Measurements from ENCODE around the gene AGTRAP.
A peak's percentile ranks its signal among the peaks of the same experiment; 100 is the strongest.

AGTRAP gene

DNA sequence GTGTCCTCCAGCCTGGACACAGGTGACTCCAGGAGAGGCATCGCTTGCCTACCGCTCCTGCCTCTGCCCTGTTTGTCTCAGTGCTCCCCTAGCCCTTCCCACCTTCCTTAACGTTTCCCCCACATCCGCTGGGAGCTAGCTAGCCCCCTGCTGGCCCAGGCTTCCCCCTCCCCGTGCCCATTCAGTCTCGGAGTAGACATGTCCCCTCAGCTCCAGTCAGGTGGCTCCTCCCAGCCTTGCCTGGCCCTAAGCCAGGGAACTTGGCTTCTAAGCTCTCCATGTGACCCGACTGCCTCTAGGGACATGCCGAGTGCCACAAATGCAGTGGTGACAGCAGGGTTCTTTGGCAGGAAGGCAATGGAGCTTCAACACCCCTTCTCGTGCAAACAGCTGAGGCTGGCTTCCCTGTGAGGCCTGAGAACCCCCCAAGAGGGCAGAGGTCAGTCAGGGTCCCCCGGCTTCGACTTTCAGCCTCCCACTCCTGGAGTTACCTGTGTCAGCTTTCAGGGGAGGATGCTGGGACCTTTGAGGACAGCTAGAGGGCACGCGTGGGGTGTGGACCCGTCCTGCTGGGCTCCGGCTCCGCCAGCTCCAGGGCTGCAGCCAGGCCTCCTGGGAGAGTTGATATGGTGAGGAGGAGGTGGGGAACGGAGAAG lies 28.2 kb upstream of the AGTRAP start:
- DNase-seq, result no peak

DNA sequence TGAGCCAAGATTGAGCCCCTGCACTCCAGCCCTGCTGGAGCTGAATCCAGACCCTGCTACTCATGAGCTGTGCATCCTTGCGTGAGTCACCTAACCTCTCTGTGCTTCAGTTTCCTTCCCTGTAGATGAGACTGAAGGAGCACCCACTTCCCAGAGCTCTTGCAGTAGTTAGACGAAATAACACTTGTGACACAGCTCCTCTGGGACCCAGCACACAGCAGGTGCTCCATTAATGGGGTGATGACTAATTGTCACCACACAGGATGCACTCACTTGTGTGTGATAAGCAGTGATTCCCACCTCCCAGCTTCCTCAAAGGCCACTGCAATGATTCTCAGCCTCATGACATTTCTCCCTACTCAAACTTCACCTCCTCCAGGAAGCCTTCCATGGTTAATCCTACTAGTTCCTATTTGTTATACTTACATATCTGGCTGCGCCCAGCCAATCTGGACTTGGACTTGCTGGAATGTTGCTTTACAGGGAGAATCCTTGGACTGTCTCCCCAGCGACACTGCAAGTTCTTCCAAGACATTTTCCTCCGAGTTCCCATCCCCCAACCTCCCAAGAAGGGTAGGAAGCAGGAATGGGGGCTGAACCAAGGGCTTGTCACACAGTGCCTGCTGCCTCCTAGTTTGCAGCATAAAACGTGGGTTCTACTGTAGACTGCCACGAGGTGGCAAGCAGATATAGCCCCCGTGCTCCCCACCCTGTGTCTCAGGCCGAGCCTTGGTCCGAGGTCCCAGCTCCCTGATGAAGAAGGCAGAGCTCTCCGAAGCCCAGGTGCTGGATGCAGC lies 27.2 kb upstream of the AGTRAP start:
- no peak for DNase-seq

DNA sequence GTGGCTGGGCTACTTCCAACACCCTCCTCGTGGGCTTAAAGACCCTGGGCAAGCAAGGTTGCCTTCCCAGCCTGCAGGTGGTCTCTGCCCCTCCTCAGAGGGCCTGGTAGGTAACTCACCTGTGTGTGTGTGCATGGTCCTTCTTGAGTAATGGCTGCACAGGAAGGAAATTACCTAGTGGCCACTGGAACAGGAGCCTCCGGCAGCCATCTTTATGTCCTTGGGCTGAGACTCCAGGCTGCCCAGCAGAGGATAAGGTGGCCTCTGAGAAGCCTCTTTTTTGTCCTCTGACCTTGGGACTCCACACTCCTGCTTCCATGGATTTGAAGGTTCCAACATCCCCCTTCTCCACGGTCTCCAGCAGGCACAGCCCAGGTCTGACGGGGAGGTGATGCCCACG lies 24.4 kb upstream of the AGTRAP start:
- DNase-seq, result no peak

DNA sequence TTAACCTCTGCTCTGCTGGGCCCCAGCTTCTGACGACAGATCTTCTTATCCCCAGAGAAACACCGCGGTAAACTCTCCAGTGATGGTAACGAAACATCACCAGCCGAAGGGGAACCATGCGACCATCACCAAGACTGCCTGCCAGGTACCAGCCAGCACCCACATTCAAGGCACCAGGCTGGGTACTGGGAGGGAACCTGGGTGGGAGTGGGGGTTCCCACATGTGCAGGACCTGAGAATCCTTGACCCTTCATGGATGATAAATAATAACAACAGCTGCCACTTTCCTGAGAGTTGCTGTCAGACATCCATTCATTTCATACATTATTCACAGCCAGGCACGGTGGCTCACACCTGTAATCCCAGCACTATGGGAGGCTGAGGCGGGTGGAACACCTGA lies 23.7 kb upstream of the AGTRAP start:
- DNase-seq, result no peak

DNA sequence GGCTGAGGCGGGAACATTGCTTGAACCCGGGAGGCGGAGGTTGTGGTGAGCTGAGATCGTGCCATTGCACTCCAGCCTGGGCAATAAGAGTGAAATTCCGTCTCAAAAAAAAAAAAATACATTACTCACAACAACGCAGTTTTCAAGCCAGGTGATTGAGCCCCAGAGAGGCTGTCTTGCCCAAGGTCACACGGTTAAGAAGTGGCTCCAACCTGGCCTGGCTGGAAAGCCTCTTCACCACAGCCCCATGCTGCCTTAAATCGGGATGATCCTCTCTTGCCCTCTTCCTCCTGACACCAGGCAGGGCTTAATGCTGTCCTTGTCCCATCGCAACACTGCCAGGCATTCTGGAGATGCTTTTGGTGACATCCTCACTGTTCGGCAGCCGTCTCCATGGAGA lies 22.8 kb upstream of the AGTRAP start:
- no peak for DNase-seq

- DNase-seq, result no peak
These were observed 20.9 kb upstream of the AGTRAP start for GRCh38 chr1:11714831-11715575.

DNA sequence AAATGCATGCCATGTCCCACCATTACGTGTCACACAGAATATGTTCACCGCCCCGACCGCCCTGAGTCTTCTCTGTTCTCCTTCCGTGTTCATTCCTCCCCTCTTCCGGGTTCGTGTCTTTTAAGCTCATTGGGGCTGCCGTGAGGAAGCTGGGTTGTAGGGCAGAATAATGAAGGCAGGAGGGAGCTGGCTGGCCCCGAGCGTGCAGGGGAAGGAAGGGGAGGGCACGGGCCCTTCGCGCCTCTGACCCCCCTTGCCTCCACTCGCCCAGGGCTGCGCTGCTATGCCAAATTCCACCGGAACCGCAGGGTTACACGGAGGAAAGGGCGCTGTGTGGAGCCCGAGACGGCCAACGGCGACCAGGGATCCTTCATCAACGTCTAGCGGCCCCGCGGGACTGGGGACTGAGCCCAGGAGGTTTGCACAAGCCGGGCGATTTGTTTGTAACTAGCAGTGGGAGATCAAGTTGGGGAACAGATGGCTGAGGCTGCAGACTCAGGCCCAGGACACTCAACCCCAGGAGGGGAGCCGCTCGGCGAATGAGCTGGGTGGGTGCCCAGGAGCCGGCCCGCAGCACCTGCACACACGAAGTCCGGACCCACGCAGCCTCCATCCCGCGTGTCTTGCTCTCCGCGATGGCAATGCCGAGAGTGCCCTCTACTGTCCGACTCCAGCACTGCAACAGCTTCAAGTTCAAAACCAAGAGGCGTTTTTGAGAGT lies 16.5 kb upstream of the AGTRAP start:
- DNase-seq, result peak; percentile 89

GRCh38 chr1:11720033-11720376 lies 15.9 kb upstream of the AGTRAP start:
- no peak for DNase-seq

GRCh38 chr1:11720525-11720924 lies 15.4 kb upstream of the AGTRAP start:
- no peak for DNase-seq

DNA sequence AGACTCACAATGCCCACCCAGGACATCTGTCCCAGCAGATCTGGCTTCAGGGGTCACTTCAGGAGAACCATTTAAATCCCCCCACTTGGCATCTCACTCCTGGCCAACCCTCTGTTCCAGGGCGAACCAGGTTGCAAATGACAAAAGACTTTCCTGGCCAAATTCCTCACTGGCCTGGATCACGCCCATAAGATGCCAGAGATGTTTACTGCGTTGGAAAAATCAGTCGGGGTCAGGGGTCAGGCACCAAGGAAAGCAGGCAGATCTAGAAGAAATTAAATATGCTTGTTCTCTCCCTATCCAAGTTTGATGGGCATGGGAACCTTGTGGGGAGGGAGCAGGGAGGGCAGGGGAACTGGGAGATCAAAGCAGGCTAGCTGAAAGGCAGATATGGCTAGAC lies 14.6 kb upstream of the AGTRAP start:
- no peak for DNase-seq

DNA sequence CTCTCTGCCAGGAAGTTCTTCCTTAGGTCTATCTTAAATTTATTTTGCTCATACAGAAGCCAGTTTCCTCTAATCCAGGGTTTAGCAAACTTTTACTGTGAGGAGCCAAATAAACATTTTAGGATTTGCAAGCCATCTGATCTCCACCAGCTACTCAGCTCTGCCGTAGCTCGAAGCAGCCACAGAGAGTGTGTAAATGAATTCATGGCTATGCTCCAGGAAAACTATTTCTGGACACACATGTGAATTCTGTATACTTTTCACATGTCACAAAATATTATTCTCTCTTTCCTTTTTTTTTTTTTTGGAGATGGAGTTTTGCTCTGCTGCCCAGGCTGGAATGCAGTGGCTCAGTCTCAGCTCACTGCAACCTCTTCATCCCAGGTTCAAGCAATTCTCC lies 13.4 kb upstream of the AGTRAP start:
- no peak for DNase-seq

DNA sequence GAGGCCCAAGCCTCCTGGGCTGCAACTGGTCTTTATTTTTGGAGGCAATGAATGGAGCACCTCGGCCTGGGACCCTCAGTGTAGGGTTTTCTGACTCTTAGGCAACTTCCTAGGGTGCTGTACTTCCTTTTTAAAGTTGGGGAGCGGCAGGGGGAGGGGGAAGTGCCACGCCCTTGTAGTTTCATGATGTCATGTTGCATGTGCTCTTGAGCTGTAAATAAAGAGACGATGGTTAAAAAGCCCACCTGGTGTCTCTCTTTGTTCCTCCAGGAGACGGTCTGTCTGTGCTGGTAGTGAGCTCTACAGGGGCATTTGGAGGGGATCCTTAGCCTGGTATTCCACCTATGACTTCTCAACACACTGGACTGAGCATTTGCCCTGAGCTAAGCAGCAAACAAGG lies 10.3 kb upstream of the AGTRAP start:
- no peak for DNase-seq

GRCh38 chr1:11727119-11727518 lies 8.8 kb upstream of the AGTRAP start:
- DNase-seq, result no peak

GRCh38 chr1:11728126-11728806 lies 7.7 kb upstream of the AGTRAP start:
- no peak for DNase-seq

GRCh38 chr1:11729155-11729497 lies 6.8 kb upstream of the AGTRAP start:
- DNase-seq, result no peak

- no peak for DNase-seq
These were observed 6.2 kb upstream of the AGTRAP start for GRCh38 chr1:11729498-11730428.

DNA sequence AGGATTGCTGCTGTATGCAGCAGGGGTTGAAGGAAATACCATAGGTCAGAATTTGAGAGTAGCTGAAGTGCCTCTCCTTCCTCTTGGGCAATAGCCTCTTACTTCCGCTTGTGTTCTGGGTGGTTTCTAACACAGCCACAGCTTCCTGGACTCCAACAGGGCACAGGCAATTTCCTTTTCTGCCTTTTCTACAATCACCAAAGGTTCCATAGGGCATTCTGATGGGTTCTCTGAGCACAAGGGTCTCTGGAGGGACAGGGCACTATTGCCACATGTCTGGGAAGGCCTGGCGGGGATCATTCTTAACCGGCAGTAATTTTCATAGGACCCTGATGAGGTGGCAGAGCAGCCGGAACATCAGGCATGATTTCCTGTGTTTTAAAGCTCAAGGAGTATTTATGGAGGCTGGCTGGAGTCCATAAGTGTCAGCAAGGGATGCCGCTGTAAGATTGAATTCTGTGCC lies 5.5 kb upstream of the AGTRAP start:
- peak; percentile 48 for DNase-seq

DNA sequence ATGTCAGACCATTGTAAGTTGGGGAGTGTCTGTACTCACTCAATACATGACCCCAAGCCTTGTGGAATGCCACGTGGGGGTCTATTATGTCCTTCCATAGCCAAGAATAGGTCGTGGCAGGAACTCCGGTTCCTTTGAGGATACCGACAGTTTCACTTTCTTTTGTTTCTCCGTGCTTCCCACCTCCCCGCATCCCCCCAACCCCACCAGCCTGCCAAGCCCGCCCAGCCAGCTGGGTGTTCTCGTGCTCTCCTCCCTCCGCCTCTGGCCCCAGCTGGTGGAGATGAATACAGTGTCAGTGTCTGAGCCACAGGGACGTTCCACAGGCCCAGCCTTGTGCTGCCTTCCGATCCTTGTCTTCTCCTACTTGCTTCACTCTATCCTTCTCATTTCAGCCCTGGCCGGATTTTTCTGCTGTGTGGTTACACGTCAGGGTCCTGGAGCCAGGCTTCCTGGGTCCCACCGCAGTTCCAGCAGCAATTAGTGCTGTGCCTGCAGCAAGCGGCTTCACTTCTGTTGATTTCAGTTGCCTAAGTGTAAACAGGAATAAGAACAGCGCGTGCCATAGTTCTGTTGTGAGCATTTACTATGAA lies 4.1 kb upstream of the AGTRAP start:
- no peak for DNase-seq

DNA sequence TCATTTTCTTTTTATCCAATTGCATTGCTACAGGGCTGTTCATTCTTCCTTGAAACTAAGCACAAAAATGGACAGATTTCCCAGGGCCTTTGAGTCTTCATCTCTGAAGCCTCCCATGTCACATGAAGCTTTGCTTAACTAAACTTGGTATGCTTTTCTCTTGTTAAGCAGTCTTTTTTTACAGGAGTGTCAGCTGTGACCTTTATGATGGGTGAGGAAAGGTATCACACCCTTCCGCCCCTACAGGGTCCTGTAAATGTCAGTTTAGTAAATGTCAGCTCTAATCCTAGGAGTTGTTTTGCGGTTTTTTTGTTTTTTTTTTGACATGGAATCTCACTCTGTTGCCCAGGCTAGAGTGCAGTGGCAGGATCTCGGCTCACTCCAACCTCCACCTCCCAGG lies 2.6 kb upstream of the AGTRAP start:
- no peak for DNase-seq

- DNase-seq, result no peak
These were observed 444 bp upstream of the AGTRAP start for GRCh38 chr1:11735531-11735853.

Data from activated gamma-delta T cell treated with Interleukin-2 at 50 U/mL for 16 hours (primary cell).